Sigmoid colon (tissue), 7 donors: ENCODE results near the gene C3orf38. TPM values are rescaled to one million over a fixed set of nuclear protein-coding genes. Genes with fewer than 3 reads are reported as not detected.

Experiments used
- DNase-seq: peaks from one replicate; pipeline ENCODE4 v3.0.0-alpha.2; 2019
- H3K27ac ChIP-seq, 4 donors: fragments of 200-600 bp; sonication (generic); one replicate each; pipeline ENCODE4 v1.5.1; 2016 to 2019; ENCODE audit warnings: mild to moderate bottlenecking in 1 of 4
- H3K27me3 ChIP-seq, 3 donors: fragments of 200-600 bp; sonication (generic); one replicate each; pipeline ENCODE4 v1.5.1; 2019; ENCODE audit warnings: mild to moderate bottlenecking in 1 of 3
- H3K36me3 ChIP-seq, 4 donors: fragments of 200-600 bp; sonication (generic); one replicate each; pipeline ENCODE4 v1.5.1; 2016 to 2019
- H3K4me1 ChIP-seq, 4 donors: fragments of 200-600 bp; sonication (generic); one replicate each; pipeline ENCODE4 v1.5.1; 2017 to 2019
- H3K4me3 ChIP-seq, 4 donors: fragments of 200-600 bp; sonication (generic); one replicate each; pipeline ENCODE4 v1.5.1; 2017 to 2019; ENCODE audit warnings: mild to moderate bottlenecking in 2 of 4, moderate library complexity in 1 of 4
- H3K9me3 ChIP-seq, 4 donors: fragments of 200-600 bp in 3 of 4; sonication (generic) in 3 of 4; one replicate each; pipeline versions ENCODE4 v1.5.1 to v1.6.1; 2013 to 2019
- EP300 ChIP-seq, 4 donors: sonication (generic); formaldehyde crosslinking; IDR thresholded peaks; one replicate each; pipeline ENCODE4 v1.6.1; 2017; ENCODE audit warnings: antibody characterized with exemption in 4 of 4
- POLR2A ChIP-seq, 2 donors: fragments of 450-650 bp; IDR thresholded peaks; one replicate each; pipeline ENCODE4 v1.6.1; 2016; ENCODE audit warnings: antibody characterized with exemption in 2 of 2, mild to moderate bottlenecking in 2 of 2, moderate library complexity in 2 of 2
- POLR2AphosphoS5 ChIP-seq, 4 donors: sonication (generic); formaldehyde crosslinking; IDR thresholded peaks; one replicate each; pipeline ENCODE4 v1.6.1; 2017; ENCODE audit warnings: antibody characterized with exemption in 4 of 4
- WGBS, 2 donors: extraction: QIAGEN DNeasy Blood & Tissue Kit; methylation state at CpG; one replicate each; pipeline ENCODE4 v1.1.7; 2013; 5-methylcytosine and 5-hydroxymethylcytosine counted together
- intact Hi-C: fragments of 100-400 bp; cut with DNase I; formaldehyde crosslinking; loops from one replicate; pipeline ENCODE4 v1.15.1; 2023
- polyA plus RNA-seq, 3 donors: library from polyadenylated mRNA; stranded (reverse); fragments of 200-250 nt; gene quantifications; one replicate each; pipeline ENCODE4 v1.2.3, GENCODE V29; 2013
- total RNA-seq, 4 donors: library from RNA; depleted of rRNA; stranded (reverse); fragments of >200 nt; gene quantifications; one replicate each; pipeline ENCODE4 v1.1.0, GENCODE V29; 2016
- TF ChIP-seq, protein P1 (sequence below), 4 experiments: fragments of 450-650 bp in 3 of 4; fragments of 200-600 bp in 1 of 4; IDR thresholded peaks; one replicate each; pipeline ENCODE4 v1.5.1; 2016 to 2019; ENCODE audit warnings: antibody characterized with exemption in 4 of 4, mild to moderate bottlenecking in 3 of 4, moderate library complexity in 2 of 4
- donor health status: healthy with polysubstance abuse.
- donor health status: Bipolar disorder and iron deficiency.
- donor health status: healthy.

Gene C3orf38
- total and polyA plus RNA-seq, 7 donors: 9.1 to 19.3 (median 16.9) TPM

DNA sequence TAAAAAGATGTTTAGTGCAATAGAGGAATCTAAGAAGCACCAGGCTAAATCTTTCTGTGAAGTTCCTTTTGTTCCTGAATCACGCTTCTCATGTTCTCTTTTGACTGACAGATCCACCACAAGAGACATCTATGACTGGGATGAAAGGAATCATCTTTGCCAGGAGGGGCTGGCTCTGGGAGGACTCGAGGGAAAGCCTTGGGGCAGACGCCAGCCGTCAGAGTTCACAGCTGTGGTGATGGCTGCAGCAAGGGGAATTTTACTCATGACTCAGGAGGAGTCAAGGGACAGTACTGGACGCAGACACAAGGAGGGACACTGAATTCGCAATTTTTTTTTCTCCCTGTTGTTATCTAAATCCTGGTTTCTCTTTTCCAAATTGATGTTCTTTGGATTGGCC lies 38.7 kb downstream of the C3orf38 start:
- 84 to 85% methylated on average over 6 of the region's 6 CpGs for WGBS, 2 donors
- intact Hi-C loops: no loop called here
- Histone ChIP-seq H3K4me1 (no peaks in the 10 kb centered on the region), H3K4me3 (no peak overlapping the region), H3K27me3 (no peaks in the 10 kb centered on the region), H3K9me3 (no peaks in the 10 kb centered on the region), H3K27ac (no peak overlapping the region), H3K36me3 (no peaks in the 10 kb centered on the region)
- no peak for DNase-seq
- TF ChIP-seq, protein P1, sequence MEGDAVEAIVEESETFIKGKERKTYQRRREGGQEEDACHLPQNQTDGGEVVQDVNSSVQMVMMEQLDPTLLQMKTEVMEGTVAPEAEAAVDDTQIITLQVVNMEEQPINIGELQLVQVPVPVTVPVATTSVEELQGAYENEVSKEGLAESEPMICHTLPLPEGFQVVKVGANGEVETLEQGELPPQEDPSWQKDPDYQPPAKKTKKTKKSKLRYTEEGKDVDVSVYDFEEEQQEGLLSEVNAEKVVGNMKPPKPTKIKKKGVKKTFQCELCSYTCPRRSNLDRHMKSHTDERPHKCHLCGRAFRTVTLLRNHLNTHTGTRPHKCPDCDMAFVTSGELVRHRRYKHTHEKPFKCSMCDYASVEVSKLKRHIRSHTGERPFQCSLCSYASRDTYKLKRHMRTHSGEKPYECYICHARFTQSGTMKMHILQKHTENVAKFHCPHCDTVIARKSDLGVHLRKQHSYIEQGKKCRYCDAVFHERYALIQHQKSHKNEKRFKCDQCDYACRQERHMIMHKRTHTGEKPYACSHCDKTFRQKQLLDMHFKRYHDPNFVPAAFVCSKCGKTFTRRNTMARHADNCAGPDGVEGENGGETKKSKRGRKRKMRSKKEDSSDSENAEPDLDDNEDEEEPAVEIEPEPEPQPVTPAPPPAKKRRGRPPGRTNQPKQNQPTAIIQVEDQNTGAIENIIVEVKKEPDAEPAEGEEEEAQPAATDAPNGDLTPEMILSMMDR (IDR thresholded peaks at IDR 0.05): no peak
- TF ChIP-seq POLR2A (IDR thresholded peaks at IDR 0.05) (no peak), EP300 (IDR thresholded peaks at IDR 0.05) (no peak), POLR2AphosphoS5 (IDR thresholded peaks at IDR 0.05) (no peak)

DNA sequence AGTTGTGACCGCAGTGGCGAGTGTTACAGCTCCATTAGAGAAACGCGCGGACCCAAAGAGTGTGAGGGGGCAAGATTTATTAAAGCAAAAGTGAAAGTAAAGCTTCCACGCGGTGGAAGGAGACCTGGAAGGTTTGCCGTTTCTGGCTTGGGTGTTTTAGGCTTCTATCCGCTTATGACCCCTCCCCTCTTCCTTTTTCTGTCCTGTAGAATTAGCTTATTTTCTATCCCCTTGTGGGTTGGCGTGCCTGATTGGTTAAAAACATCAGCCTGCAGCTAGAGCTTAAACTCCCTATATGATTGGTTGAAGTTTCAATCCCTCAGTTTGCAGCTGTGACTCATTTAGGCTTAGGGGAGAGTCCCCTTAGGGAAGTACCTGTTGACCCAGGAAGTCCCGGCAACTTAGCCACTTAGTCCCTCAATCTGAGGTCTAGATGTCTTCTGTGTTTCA lies 39.6 kb downstream of the C3orf38 start:
- intact Hi-C loops: no loop called here

DNA sequence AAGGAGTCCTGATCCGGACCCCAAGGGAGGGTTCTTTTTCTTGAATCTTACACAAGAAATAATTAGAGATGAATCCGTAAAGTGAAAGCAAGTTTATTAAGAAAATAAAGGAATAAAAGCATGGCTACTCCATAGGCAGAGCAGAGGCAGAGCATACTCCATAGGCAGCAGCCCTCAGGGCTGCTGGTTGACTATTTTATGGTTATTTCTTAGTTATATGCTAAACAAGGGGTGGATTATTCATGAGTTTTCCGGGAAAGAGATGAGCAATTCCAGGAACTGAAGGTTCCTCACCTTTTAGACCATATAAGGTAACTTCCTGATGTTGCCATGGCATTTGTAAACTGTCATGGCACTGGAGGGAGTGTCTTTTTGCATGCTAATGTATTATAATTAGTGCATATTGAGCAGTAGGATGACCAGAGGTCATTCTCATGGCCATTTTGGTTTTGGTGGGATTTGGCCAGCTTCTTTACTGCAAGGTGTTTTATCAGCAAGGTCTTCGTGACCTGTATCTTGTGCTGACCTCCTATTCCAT lies 42.2 kb downstream of the C3orf38 start:
- intact Hi-C loops: no loop called here
- WGBS, 2 donors: 82 to 84% methylated on average over 4 of the region's 4 CpGs
- H3K4me1 ChIP-seq: no peaks in the 10 kb centered on the region

More for the DNA sequence above, 39.6 kb downstream of the C3orf38 start:
- Histone ChIP-seq H3K27me3 (no peaks in the 10 kb centered on the region), H3K36me3 (no peaks in the 10 kb centered on the region), H3K9me3 (no peaks in the 10 kb centered on the region), H3K4me1 (no peaks in the 10 kb centered on the region), H3K4me3 (no peak overlapping the region), H3K27ac (no peak overlapping the region)
- TF ChIP-seq, protein P1 (IDR thresholded peaks at IDR 0.05): no peak
- TF ChIP-seq POLR2A (IDR thresholded peaks at IDR 0.05) (no peak), EP300 (IDR thresholded peaks at IDR 0.05) (no peak), POLR2AphosphoS5 (IDR thresholded peaks at IDR 0.05) (no peak)
- 91 to 92% methylated on average over 11 of the region's 11 CpGs for WGBS, 2 donors
- no peak for DNase-seq

DNA sequence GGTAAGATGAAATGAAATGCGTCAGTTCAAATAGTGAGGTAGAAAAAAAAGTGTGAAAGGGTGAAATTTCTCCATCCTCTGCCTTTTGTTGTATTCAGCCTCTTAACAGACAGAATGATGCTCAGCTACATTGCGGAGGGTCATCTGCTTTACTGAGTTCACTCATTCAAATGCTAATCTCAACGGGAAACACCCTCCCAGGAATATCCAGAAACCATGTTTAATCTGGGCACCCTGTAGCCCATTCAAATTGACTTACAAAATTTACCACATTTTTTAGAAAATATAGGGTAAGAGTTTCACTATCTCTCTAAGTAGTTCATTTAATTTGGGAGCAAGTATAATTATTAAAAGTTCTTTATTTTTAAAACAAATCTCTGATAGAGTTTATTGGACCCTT lies 42.9 kb downstream of the C3orf38 start:
- Histone ChIP-seq H3K4me1 (no peaks in the 10 kb centered on the region), H3K9me3 (no peaks in the 10 kb centered on the region), H3K27me3 (no peaks in the 10 kb centered on the region), H3K36me3 (no peaks in the 10 kb centered on the region), H3K4me3 (no peak overlapping the region), H3K27ac (no peak overlapping the region)
- 69 to 76% methylated on average over 3 of the region's 3 CpGs for WGBS, 2 donors
- TF ChIP-seq POLR2AphosphoS5 (IDR thresholded peaks at IDR 0.05): no peak
- TF ChIP-seq POLR2A (IDR thresholded peaks at IDR 0.05): no peak
- TF ChIP-seq, protein P1 (IDR thresholded peaks at IDR 0.05): no peak
- TF ChIP-seq EP300 (IDR thresholded peaks at IDR 0.05): no peak
- intact Hi-C loops: no loop called here
- DNase-seq: no peak

More for the DNA sequence above, 42.2 kb downstream of the C3orf38 start:
- no peak overlapping the region for H3K4me3 ChIP-seq
- TF ChIP-seq POLR2AphosphoS5 (IDR thresholded peaks at IDR 0.05) (no peak), POLR2A (IDR thresholded peaks at IDR 0.05) (no peak), EP300 (IDR thresholded peaks at IDR 0.05) (no peak)
- TF ChIP-seq, protein P1 (IDR thresholded peaks at IDR 0.05): no peak
- no peaks in the 10 kb centered on the region for H3K36me3 ChIP-seq
- DNase-seq: no peak
- H3K9me3 ChIP-seq: no peaks in the 10 kb centered on the region
- no peak overlapping the region for H3K27ac ChIP-seq
- H3K27me3 ChIP-seq: no peaks in the 10 kb centered on the region

DNA sequence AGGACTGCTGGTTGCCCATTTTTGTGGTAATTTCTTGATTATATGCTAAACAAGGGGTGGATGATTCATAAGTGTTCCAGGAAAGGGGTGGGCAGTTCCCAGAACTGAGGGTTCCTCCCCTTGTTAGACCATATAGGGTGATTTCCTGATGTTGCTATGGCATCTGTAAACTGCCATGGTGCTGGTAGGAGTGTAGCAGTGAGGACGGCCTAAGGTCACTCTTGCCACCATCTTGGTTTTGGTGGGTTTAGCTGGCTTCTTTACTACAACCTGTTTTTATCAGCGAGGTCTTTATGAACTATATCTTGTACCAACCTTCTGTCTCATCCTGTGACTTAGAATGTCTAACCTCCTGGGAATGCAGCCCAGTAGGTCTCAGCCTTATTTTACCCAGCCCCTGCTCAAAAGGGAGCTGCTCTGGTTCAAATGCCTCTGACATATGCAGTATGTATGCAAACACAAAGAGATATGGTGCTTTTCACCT lies 46.2 kb downstream of the C3orf38 start:
- no peaks in the 10 kb centered on the region for H3K4me1 ChIP-seq
- DNase-seq: no peak
- WGBS, 2 donors: 93% methylated on average over 2 of the region's 2 CpGs
- H3K4me3 ChIP-seq: no peak overlapping the region
- intact Hi-C loops: no loop called here
- H3K27ac ChIP-seq: no peak overlapping the region
- H3K27me3 ChIP-seq: no peaks in the 10 kb centered on the region
- no peaks in the 10 kb centered on the region for H3K36me3 ChIP-seq
- TF ChIP-seq POLR2A (IDR thresholded peaks at IDR 0.05) (no peak), EP300 (IDR thresholded peaks at IDR 0.05) (no peak), POLR2AphosphoS5 (IDR thresholded peaks at IDR 0.05) (no peak)
- TF ChIP-seq, protein P1 (IDR thresholded peaks at IDR 0.05): no peak
- no peaks in the 10 kb centered on the region for H3K9me3 ChIP-seq
